ENCODE results near the gene IL15RA.

GRCh38 chr10:6019796-6020195 is 42.5 kb upstream of the IL15RA start:
- TF ChIP-seq CTCF (IDR thresholded peaks at IDR 0.05; ENCODE audit: insufficient read depth, low read depth, low read length) (no peak), EZH2 (IDR thresholded peaks at IDR 0.05; ENCODE audit: insufficient read depth, low read length) (no peak)
